GM18498 (cell line): ENCODE results near the gene FAM53B.
"Not testable (repeated sequence)": the region's sequence is repeated elsewhere in the genome, so short reads cannot be mapped to it uniquely, and the experiment has no call there.

Experiments used
- ATAC-seq: cut with Tn5 transposase; IDR thresholded peaks from one replicate; pipeline ENCODE4 v1.9.1; 2021; ENCODE audit warnings: mild to moderate bottlenecking, moderate library complexity; ENCODE audit not compliant: unreplicated experiment

The FAM53B gene, protein sequence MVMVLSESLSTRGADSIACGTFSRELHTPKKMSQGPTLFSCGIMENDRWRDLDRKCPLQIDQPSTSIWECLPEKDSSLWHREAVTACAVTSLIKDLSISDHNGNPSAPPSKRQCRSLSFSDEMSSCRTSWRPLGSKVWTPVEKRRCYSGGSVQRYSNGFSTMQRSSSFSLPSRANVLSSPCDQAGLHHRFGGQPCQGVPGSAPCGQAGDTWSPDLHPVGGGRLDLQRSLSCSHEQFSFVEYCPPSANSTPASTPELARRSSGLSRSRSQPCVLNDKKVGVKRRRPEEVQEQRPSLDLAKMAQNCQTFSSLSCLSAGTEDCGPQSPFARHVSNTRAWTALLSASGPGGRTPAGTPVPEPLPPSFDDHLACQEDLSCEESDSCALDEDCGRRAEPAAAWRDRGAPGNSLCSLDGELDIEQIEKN

DNA sequence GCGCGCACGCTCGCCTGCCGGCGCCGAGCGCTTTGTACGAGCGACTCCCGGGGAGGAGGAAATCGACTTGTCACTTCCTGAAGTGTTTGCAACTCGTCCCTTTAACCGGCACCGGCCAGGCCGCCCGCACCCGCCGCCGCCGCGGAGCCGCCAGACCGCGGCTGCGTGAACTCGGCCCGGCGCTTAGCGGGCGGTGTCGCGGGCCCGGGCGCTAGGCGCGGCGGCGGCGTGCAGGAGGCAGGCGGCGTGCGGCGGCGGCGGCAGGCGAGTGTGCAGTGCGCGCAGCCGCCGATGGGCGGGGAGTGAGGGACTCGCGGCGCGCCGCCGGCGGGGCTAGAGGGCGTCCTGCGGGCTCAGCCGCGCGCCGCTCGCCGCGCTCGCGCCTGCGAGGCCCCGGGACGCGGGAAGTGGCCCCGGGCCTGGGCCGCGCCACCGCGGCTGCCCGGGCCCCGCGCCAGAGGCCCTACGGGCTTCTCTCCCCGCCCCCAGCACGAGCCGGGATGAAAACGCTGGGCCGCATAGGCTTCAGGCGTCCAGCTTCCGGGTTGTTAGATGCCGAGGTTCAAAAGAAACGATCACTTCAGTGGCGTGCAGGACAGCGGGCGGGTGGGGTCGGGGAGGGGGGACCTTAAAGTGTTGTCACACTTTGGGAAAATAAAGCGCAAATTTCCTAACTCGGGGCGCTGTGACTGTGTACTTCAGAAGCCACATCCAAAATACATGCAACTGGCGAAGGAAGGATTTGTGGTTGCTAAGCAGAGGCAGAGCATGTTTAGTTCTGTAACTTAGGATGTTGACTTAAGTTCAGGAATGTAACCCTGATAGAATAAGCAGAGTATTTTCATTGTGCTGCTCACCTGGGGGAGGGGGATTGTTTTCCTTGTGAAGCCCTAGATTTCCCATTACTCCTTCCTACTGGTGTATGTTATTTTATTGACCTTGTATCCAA, at the start of gene FAM53B:
Gene FAM53B (minus strand): TSS at position 277 of the 949 bp plus-strand sequence. CDS start 37,665 bp downstream, outside the sequence.
- ATAC-seq = peak; percentile 77

DNA sequence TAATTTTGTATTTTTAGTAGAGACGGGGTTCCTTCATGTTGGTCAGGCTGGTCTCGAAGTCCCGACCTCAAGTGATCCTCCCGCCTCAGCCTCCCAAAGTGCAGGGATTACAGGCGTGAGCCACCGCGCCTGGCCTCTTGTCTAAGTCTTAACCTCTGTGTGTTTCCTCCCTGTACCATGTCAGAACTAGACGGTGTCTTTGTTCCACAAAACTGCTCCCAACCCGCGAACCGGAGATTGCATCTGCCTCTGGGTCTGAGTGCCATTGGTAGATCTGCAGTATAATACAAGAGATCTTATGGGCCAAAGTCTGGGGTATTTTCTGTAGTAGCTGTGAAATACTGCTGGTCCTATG, 48.8 kb upstream of the FAM53B start:
- ATAC-seq = no peak

DNA sequence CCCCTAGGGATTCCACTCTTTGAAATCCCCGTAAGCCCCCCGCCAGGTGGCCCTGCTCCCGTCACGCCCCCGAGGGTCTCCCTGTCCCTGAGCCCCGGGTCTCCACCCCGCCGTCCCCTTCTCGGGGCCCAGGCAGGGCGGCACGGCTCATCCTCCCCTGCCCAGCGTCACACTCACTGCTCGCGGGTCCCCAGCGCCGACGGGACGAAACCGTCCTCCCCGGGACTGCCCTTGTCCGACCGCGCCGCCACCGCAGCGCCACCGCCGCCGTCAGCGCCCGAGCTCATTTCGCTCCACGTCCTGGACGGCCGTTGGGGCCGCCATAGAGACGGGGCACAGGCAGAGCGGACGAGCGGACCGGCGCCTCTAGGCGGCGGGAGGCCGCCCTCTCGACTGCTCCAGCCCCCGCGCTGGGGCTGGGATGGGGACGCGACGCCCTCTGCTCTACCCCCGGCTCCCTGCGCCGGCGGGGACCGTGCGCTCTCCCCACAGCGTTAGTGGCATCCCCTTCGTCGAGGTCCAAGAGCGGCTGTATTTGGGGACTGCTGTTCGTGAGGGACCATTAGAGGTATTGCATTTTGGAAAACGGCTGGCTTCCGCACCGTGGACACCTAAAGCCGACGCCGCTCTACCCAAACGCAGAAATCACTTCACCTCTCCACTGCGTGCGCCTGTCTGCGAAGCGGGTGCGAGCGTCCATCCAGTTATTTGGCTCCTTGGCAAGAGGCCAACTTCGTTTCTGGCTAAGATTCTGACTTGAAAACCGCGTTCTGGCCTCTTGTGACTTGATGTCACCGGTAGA, 47.6 kb upstream of the FAM53B start, which contains the start of gene EEF1AKMT2:
Gene EEF1AKMT2 (minus strand): TSS at position 341 of the 802 bp plus-strand sequence. CDS start 54 bp downstream, at position 287.
- ATAC-seq = peak; percentile 90

DNA sequence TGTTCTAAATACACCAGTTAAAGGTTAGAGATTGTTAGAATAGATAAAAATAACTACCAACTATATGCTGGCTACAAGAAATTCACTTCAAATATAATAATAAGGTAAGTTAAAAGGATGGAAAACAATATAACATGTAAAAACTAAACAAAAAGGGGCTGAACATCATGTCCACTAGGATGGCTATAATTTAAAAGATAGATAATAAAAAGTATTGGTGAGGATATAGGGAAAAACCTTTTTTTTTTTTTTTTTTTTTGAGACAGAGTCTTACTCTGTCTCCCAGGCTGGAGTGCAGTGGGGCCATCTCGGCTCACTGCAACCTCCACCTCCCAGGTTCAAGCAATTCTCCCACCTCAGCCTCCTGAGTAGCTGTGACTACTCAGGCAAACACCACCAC, 38.7 kb upstream of the FAM53B start:
- not testable (repeated sequence) for ATAC-seq

DNA sequence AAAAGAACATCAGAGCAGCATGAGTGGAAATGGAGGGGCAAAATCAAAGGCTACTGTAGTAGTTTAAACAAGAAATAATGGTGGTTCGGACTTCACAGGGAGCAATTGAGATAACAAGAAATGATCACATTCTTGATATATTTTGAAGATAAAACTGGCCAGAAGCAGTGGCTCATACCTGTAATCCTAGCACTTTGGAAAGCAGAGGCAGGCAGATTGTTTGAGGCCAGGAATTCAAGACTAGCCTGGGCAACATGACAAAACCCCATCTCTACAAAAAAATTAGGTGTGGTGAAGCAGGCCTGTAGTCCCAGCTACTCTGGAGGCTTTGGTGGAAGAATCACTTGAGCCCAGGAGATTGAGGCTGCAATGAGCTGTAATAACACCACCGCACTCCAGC, 24.6 kb upstream of the FAM53B start:
- no peak for ATAC-seq

DNA sequence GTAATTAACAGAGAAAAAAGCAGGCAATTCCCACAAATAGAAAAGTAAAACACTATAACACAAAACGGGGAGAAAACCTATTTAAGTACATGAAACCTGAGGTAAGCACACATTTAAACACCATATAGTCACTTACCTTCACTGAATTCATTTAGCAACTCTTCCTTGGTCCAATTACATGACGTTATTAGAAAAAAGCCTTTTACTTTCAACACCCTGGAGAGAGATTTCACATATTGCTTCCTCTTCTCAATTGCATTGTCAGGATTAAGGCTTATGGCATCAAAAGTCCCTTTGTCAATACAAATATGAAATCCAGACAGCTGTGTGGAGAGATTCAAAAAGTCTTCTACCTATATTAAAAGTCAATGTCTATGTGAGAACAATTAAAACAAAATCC, 21.1 kb upstream of the FAM53B start:
- ATAC-seq = no peak

DNA sequence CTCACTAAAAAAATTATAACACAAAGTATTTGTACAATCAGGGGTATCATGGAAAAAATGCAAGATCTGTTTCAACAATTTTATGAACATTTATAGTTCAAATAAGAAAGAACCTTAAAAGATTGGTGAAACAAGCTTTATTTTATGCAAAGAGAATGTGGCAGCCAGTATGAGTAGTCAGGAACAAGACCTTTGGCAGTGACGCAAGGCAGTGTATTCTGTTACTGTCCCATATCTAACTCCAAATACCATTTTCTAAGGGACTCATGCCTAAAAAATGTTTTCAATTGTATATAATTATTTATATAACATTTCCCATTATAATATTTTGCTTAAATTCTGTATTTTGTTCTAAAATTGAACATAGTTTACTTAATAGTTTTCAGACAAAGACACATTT, 19.1 kb upstream of the FAM53B start:
- no peak for ATAC-seq

DNA sequence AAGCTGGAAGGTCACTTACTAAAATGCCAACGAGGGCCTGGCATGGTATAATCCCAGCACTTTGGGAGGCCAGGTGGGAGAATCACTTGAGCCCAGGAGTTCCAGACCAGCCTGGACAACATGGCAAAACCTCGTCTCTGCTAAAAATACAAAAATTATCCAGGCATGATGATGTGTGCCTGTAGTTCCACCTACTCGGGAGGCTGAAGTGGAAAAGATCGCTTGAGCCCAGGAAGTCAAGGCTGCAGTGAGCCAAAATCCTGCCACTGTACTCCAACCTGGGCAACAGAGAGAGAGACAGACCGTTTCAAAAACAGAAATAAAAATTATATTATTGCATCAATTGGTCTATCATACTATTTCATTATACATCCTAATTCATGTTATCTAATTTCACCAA, 18.1 kb upstream of the FAM53B start:
- ATAC-seq = no peak

DNA sequence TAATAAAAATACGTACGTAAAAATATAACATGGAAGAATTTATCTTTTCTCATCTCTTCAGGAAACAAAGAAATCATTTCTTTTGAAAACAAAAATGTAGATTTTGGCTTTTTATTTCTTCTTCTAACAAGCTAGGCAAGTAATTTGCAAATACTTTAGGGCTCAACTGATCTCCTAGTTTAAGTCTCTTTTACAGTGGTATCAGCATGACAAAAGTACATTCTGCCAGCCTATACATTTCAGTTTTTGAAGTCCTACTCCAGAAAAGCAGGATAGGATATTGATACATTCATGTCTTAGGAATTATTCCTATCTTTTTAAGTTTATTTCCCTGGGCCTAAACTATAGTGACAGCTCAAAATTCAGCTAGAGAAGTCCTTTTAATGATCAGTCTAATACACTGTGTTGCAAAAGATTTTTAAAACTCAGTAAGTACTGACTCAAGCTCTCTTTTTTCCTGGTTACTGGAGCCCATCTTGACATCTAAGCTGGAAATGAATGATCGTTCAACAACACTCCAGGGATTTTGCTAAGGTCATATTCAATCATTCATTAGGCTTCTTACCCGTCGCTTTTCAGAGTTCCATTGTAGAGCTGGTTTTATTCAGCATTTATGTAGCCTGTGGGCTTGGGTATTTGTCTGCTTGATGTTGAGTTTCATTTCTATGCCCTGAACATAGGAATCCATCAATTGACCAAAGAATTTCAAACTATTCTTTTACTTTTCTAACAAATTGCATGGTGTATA, 12.2 kb upstream of the FAM53B start:
- ATAC-seq = no peak

DNA sequence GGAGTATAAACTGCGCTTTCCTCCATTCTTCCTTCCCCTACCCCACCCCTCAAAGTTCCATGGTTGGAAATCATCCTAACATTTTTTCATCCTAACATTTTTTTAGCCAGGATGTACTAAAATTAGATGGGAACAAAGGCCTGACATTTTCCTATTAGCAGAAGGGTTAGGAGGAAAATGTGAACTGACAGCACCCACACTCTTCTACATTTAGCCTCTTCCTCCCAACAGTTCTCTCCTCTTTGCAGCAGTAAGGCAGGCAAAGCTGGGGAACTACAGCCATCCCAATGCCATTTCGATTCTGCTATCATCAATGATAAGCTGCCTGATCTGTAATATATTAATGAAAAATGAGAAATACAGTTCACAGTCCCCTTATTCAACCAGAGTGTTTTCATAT, 11.4 kb upstream of the FAM53B start:
- ATAC-seq = no peak

DNA sequence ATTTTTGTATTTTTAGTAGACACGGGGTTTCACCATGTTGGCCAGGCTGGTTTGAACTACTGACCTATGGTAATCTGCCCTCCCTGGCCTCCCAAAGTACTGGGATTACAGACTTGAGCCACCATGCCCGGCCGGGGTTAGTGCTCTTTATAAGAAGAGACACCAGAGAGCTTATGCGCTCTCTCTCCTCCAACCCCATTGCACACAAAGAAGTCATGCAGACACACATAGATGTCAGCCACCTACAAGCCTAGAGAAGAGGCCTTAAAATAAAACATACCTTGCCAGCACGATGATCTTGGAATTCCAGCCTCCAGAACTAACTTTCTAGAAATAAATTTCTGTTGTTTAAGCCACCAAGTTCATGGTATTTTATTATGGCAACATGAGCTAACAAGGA, 10.0 kb upstream of the FAM53B start:
- no peak for ATAC-seq

DNA sequence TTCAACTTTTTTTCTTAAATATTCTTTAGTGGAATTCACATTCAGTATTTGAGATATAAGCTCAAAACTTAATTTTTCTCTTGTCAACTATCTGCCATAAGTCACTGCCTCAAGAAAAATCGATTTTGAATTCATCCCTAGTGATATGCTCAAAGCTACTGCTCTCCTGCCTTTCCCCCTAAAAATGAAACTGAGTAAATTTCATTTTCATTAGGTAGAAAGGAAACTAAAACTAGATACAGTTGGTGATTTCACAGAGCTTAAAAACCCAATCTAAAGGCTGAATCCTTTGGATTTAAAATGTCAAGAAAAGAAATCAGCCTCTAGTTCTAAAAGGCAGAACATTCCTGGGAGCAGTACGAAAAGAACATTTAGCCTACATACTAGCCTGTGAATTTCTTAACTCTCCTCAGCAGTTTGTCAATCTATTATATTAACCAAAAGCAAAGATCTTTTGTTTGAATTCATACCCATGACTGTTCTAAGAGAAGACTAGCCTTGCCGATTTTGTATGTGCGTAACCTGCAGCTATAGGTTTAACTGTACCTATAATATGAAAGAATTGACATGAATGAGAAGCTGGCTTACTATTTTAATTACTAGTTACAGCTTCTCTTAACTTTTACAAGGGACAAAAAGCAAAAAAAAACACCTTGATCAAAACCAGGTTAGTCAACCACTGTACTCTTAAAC, 4.9 kb upstream of the FAM53B start:
- ATAC-seq = no peak

DNA sequence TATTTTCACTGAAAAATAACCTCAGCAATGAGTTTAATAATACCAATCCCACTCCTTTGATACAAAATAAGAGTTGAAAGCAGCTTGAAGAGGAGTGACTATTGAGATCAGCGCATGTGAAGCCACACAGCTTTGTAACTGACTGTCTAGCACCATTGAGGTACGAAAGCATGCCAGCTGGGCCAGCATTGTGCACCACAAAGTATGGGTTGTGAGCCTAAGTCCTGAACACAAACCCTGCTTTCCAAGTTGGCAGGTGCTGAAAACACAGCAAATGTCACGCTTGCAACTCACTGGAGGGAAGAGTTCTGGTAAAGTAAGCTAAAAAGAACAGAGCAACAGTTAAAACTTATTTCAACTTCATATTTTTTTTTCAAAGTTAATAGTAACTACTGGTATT, 4.0 kb upstream of the FAM53B start:
- ATAC-seq = no peak

DNA sequence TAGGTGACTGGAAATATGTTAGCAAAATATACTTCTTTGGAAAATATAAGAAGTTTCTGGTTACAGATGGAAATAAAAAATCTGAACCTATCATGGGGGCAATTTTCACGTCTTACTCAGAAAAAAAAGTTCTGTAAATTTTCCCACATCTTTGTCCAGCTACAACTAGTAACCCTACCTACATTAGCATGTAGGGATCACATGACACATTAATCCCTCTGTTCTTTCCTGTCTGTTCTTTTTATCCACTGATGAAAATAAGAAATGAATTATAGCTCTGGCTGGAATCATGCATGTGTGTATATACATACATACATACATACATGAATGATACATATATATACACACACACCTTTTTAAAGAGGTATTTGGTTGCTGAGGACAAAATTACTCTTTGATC, 3.6 kb upstream of the FAM53B start:
- no peak for ATAC-seq

DNA sequence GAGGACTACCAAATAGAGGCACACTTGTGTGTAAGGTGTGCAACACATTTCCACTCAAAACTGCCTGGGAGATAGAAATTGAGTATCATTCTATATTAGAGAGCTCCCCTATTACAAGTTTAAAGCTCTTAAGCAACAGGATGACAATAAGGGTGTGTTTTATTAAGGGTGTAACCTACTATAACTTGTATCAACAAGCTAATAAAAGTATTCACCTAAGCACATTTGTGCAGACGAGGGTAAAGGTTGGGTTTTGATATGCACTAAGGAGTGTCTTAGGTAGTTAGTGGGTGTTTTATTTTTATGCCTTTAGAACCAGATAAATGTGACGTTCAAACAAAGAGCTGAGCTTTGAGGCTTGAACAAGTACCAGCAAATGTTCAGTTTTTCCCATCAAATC, 2.8 kb upstream of the FAM53B start:
- no peak for ATAC-seq

DNA sequence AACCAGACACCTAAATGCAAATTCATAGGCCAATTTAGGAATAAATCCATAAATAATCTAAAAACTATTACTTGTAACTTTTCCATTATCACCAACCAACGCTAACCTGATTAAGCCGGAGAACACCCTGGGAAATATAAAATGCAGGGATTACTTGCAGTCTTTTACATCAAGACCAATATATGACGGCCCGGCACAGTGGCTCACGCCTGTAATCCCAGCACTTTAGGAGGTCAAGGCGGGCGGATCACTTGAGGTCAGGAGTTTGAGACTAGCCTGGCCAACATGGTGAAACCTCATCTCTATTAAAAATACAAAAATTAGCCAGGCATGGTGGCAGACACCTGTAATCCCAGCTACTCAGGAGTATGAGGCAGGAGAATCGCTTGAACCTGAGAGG, 2.3 kb upstream of the FAM53B start:
- not testable (repeated sequence) for ATAC-seq

DNA sequence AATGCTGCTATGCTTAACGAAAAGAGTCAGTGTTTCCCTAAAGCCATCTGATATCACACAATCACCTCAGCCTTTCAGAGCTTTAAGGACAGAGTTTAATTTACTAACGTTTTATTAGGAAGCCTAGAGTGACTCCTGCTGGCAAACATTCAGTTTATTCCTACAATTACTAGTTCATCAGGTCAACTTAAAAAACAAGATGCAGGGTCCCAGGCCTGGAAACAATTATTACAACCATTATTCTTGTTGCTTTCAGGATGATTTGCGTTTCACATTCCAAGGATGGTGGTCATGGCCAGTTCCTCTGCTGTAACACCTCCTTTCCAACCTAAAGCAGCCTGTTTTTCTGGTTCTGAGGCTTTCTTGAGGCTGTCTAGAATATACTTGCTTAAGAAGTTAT, 1.5 kb upstream of the FAM53B start:
- ATAC-seq = no peak

DNA sequence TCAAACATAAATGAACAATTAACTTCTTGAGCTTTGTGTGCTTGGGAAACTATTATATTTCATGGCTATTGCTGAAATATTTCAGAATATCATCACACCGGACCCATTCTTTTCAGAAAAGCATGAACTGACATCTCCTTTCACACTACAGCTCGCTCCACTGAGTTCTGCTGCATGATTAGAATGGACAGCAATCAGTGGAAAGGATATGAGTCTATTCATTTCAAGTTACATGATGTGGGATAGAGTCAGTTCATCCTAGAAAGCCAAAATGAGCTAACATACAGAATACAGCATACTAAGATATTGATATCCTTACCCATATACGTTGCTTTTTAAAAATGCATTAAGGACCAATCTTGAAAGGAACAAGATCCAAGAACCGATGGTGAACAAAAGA, 1.1 kb upstream of the FAM53B start:
- ATAC-seq = no peak

DNA sequence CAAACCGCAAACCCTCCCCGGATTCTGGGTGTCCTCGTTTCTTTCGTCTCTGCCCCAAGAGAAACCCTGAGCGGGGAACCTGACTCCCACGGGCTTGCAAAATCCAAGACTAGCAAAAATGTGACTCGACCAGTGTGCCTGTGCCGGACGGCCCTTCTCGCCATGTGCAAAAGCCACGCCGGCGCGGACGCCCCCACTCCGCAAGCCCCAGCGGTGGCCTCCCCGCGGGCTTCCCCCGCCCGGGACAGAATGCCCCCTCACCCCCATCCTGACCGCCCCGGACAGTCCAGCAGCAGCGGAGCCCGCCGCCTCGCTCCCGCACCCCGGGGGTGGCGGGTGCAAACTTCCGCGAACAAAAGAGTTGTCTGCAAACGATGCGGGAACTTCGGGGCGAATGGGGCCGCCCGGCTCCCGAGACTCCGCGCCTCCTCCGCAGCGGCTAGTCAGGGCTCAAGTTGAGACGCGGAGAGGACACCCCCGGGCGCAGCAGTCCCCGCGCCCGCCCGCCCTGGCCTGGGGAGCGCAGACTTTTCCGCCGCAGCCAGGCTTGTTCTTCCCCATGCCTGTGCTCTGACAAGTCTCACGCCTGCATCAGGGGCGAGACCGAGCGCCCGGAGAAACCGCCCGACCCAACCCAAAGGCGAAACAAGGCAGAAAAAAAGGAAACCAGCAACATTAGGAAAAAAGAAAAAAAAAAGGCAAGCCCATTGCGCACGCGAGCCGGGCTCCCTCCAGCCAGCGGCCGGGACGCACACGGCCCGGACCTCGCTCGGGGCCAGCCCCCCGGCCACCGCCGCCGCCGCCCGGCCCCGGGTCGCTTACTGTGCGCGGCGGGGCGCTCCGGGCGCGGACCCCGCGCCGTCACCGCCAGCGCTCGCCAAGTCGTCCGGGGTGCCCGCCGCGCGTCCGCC, 732 bp downstream of the FAM53B start:
- peak; percentile 39 for ATAC-seq
